IMR-90 (cell line): ENCODE data around the gene CLIC4. TPM values are rescaled to one million over a fixed set of nuclear protein-coding genes. Genes with fewer than 3 reads are reported as not detected.

ENCODE experiments used
- ATAC-seq: fragments of 200-7000 bp; cut with Tn5 transposase; 2 replicates; pipeline ENCODE4 v1.9.1; 2020; ENCODE audit warnings: low read depth, mild to moderate bottlenecking, moderate library complexity
- BruUV-seq: library from RNA; stranded (reverse); fragments of 400-500 nt; replicated peaks from 2 replicates; lab custom pipeline; 2021; lab: Mats Ljungman, UMichigan
- CTCF ChIA-PET: fragments of 300-600 bp; formaldehyde crosslinking; extraction: SDS; loops from one replicate; lab custom pipeline; 2021; ENCODE audit warnings: antibody characterized with exemption; lab: Yijun Ruan, JAX
- POLR2A ChIA-PET: fragments of 300-600 bp; sonication (Branson Sonifier 250); formaldehyde crosslinking; loops from one replicate; lab custom pipeline; 2022; ENCODE audit warnings: antibody characterized with exemption; ENCODE audit not compliant: unreplicated experiment; lab: Charles Lee
- DNase-seq: peaks from one replicate; pipeline ENCODE4 v3.0.0; 2013
- H2AFZ ChIP-seq: replicated peaks from 2 replicates; pipeline ENCODE3; 2013; ENCODE audit warnings: low read length, mild to moderate bottlenecking; ENCODE audit not compliant: poor library complexity
- H2AK5ac ChIP-seq: 2 replicates; pipeline ENCODE4 v1.6.1; 2013; ENCODE audit warnings: low read depth, low read length, inconsistent platforms
- H2AK9ac ChIP-seq: replicated peaks from 2 replicates; pipeline ENCODE3; 2013; ENCODE audit warnings: mild to moderate bottlenecking, low read depth, low read length, moderate library complexity; ENCODE audit not compliant: poor library complexity
- H2BK120ac ChIP-seq: 2 replicates; pipeline ENCODE4 v1.6.1; 2013; ENCODE audit warnings: low read depth, low read length, inconsistent platforms
- H2BK15ac ChIP-seq: 3 replicates; pipeline ENCODE4 v1.6.1; 2013; ENCODE audit warnings: low read depth, low read length, inconsistent platforms
- H2BK20ac ChIP-seq: 2 replicates; pipeline ENCODE4 v1.6.1; 2013; ENCODE audit warnings: low read depth, mild to moderate bottlenecking, inconsistent platforms, low read length, moderate library complexity
- H2BK5ac ChIP-seq: 2 replicates; pipeline ENCODE4 v1.6.1; 2013; ENCODE audit warnings: mild to moderate bottlenecking, low read depth, low read length, inconsistent platforms; ENCODE audit not compliant: poor library complexity, severe bottlenecking
- H3K14ac ChIP-seq: replicated peaks from 2 replicates; pipeline ENCODE4 v1.6.1; 2013; ENCODE audit warnings: low read depth, low read length, inconsistent platforms
- H3K18ac ChIP-seq: 2 replicates; pipeline ENCODE4 v1.6.1; 2013; ENCODE audit warnings: low read depth, low read length, control low read depth
- H3K23ac ChIP-seq: 2 replicates; pipeline ENCODE4 v1.6.1; 2013; ENCODE audit warnings: low read depth, low read length, inconsistent platforms
- H3K27ac ChIP-seq: 2 replicates; pipeline ENCODE4 v1.5.1; 2013; ENCODE audit warnings: mild to moderate bottlenecking, control low read depth, low read length; ENCODE audit not compliant: insufficient read depth
- H3K27me3 ChIP-seq: 2 replicates; pipeline ENCODE4 v1.6.1; 2013; ENCODE audit warnings: low read length; ENCODE audit not compliant: control insufficient read depth, insufficient read depth
- H3K36me3 ChIP-seq: 2 replicates; pipeline ENCODE4 v1.6.1; 2013; ENCODE audit warnings: low read length, mixed read lengths; ENCODE audit not compliant: control insufficient read depth, insufficient read depth
- H3K4ac ChIP-seq: 2 replicates; pipeline ENCODE4 v1.6.1; 2013; ENCODE audit warnings: low read depth, low read length, inconsistent platforms
- H3K4me1 ChIP-seq: 2 replicates; pipeline ENCODE4 v1.6.1; 2013; ENCODE audit warnings: low read length, mixed read lengths; ENCODE audit not compliant: control insufficient read depth, insufficient read depth
- H3K4me2 ChIP-seq: 2 replicates; pipeline ENCODE4 v1.6.1; 2013; ENCODE audit warnings: low read depth, mild to moderate bottlenecking, control low read depth, low read length, moderate library complexity
- H3K4me3 ChIP-seq: 2 replicates; pipeline ENCODE4 v1.5.1; 2013; ENCODE audit warnings: low read depth, mild to moderate bottlenecking, control low read depth, low read length, moderate library complexity; ENCODE audit not compliant: insufficient read depth
- H3K56ac ChIP-seq: 2 replicates; pipeline ENCODE4 v1.6.1; 2013; ENCODE audit warnings: low read length, inconsistent platforms; ENCODE audit not compliant: insufficient read depth; ENCODE audit errors: extremely low read depth
- H3K79me1 ChIP-seq, 2 experiments: 2 replicates each; pipeline ENCODE4 v1.6.1; 2013; ENCODE audit warnings: low read length in 2 of 2, inconsistent platforms in 1 of 2, low read depth in 1 of 2
- H3K9ac ChIP-seq: 2 replicates; pipeline ENCODE4 v1.6.1; 2013; ENCODE audit warnings: low read depth, low read length, control low read depth
- H3K9me1 ChIP-seq: 2 replicates; pipeline ENCODE4 v1.6.1; 2013; ENCODE audit warnings: low read length, inconsistent platforms; ENCODE audit not compliant: insufficient read depth
- H3K9me3 ChIP-seq: 2 replicates; pipeline ENCODE4 v1.6.1; 2013; ENCODE audit warnings: low read length; ENCODE audit not compliant: control insufficient read depth, insufficient read depth
- H4K20me1 ChIP-seq: 2 replicates; pipeline ENCODE4 v1.6.1; 2013; ENCODE audit warnings: low read length, inconsistent platforms; ENCODE audit not compliant: insufficient read depth
- H4K5ac ChIP-seq: 2 replicates; pipeline ENCODE4 v1.6.1; 2013; ENCODE audit warnings: mild to moderate bottlenecking, low read depth, low read length, control low read depth
- H4K8ac ChIP-seq, 2 experiments: 2 replicates each; pipeline ENCODE4 v1.6.1; 2013; ENCODE audit warnings: low read depth in 2 of 2, low read length in 2 of 2, control low read depth in 1 of 2, inconsistent platforms in 1 of 2
- H4K91ac ChIP-seq: 2 replicates; pipeline ENCODE4 v1.6.1; 2013; ENCODE audit warnings: low read depth, low read length, inconsistent platforms; ENCODE audit not compliant: insufficient read depth
- CEBPB ChIP-seq: IDR thresholded peaks from 2 replicates; pipeline ENCODE4 v1.6.1; 2012; ENCODE audit warnings: low read depth, low read length, improper control_type of control experiment
- CHD1 ChIP-seq: IDR thresholded peaks from 2 replicates; pipeline ENCODE4 v1.6.1; 2012; ENCODE audit warnings: low read depth, low read length, improper control_type of control experiment
- CTCF ChIP-seq: conservative IDR thresholded peaks from 2 replicates; pipeline ENCODE4 v1.5.1; 2012; ENCODE audit warnings: mild to moderate bottlenecking, low read depth, low read length, improper control_type of control experiment
- FOS ChIP-seq: fragments of 150-350 bp; IDR thresholded peaks from 2 replicates; pipeline ENCODE4 v1.6.1; 2016; ENCODE audit warnings: low read depth, low read length
- MAZ ChIP-seq: IDR thresholded peaks from 2 replicates; pipeline ENCODE4 v1.6.1; 2012; ENCODE audit warnings: low read depth, mild to moderate bottlenecking, low read length, improper control_type of control experiment, moderate library complexity, borderline replicate concordance
- NFE2L2 ChIP-seq: fragments of 150-350 bp; IDR thresholded peaks from 2 replicates; pipeline ENCODE4 v1.6.1; 2016; ENCODE audit warnings: low read depth, mild to moderate bottlenecking, low read length
- POLR2A ChIP-seq: IDR thresholded peaks from 2 replicates; pipeline ENCODE4 v1.6.1; 2012; ENCODE audit warnings: mild to moderate bottlenecking, low read depth, low read length
- RCOR1 ChIP-seq: IDR thresholded peaks from 2 replicates; pipeline ENCODE4 v1.6.1; 2012; ENCODE audit warnings: mild to moderate bottlenecking, low read length, improper control_type of control experiment; ENCODE audit not compliant: insufficient replicate concordance
- SMC3 ChIP-seq: fragments of 150-350 bp; IDR thresholded peaks from 2 replicates; pipeline ENCODE4 v1.6.1; 2016; ENCODE audit warnings: low read depth, mild to moderate bottlenecking, antibody characterized with exemption, low read length, moderate library complexity
- WGBS, 2 experiments: methylation state at CpG; one replicate each; pipeline versions ENCODE4 v1.1.5 to v1.1.7; 2013; ENCODE audit warnings: missing lambda C conversion rate in 2 of 2; ENCODE audit not compliant: insufficient read length in 1 of 2; ENCODE audit errors: extremely low coverage in 2 of 2; 5-methylcytosine and 5-hydroxymethylcytosine counted together
- dilution Hi-C: fragments of 300-500 bp; cut with HindIII; formaldehyde crosslinking; loops from one replicate; pipeline ENCODE4 v1.14.3; 2018; ENCODE audit warnings: low sequenced_read_pairs; ENCODE audit not compliant: unreplicated experiment
- in situ Hi-C: fragments of 300-500 bp; cut with MboI; formaldehyde crosslinking; loops from 3 replicates; pipeline ENCODE4 v1.14.3; 2019; ENCODE audit warnings: low sequenced_read_pairs, inconsistent platforms, mixed read lengths
- intact Hi-C: fragments of 100-400 bp; cut with micrococcal nuclease; formaldehyde crosslinking; loops from 2 replicates; pipeline ENCODE4 v1.10.0; 2022
- polyA plus RNA-seq, 3 experiments: library from polyadenylated mRNA; depleted of rRNA; stranded (reverse); fragments of >200 nt; gene quantifications; 2 replicates each; pipeline ENCODE4 v1.2.3, GENCODE V29; 2012; ENCODE audit warnings: low replicate concordance in 1 of 3
- total RNA-seq: library from RNA; depleted of rRNA; stranded (reverse); fragments of >200 nt; gene quantifications from 2 replicates; pipeline ENCODE4 v1.2.3, GENCODE V29; 2012

The CLIC4 gene
- total and polyA plus RNA-seq, 2 of the 4 experiments (the other 2 are of a cell fraction) = 242 to 392 TPM

- TF ChIP-seq CHD1 (no peak), SMC3 (no peak), CTCF (no peak), CEBPB (no peak), FOS (no peak), MAZ (no peak), NFE2L2 (no peak), RCOR1 (no peak), POLR2A (no peak)
These were observed 7.7 kb upstream of the CLIC4 start for GRCh38 chr1:24737368-24738117.

More at GRCh38 chr1:24737368-24738117, 7.7 kb upstream of the CLIC4 start:
- no peak overlapping the region for H3K56ac ChIP-seq
- peak overlapping the region; percentile 27; the same call in 1 of the 2 replicates for H2BK20ac ChIP-seq
- no peaks in the 10 kb centered on the region for H3K36me3 ChIP-seq
- no peaks in the 10 kb centered on the region for H3K9me3 ChIP-seq
- in situ Hi-C loops = loop anchor here (5.0 kb wide), 1 partner anchor 45 kb away; no protein-coding TSS in a partner anchor
- H3K27ac ChIP-seq = no peak overlapping the region
- 0 out of 2 replicates have a peak overlapping the region, but pooled peaks have one; percentile 3 for H2AK5ac ChIP-seq
- no peaks in the 10 kb centered on the region for H4K20me1 ChIP-seq
- H2BK5ac ChIP-seq = peak overlapping the region; percentile 40
- intact Hi-C loops = no loop called here
- no peak overlapping the region for H2AFZ ChIP-seq
- H2BK120ac ChIP-seq = no peak overlapping the region; the same call in 1 of the 2 replicates
- peaks cover 17% of the 10 kb centered on the region for H3K9me1 ChIP-seq
- BruUV-seq = no TSS peak
- H3K4me2 ChIP-seq = no peak overlapping the region
- dilution Hi-C loops = no loop called here
- ATAC-seq = no peak
- no CpG with 5 or more reads among the region's 6 CpGs for WGBS, 2 experiments
- no peak overlapping the region for H3K14ac ChIP-seq
- peaks cover 18% of the 10 kb centered on the region for H3K4me1 ChIP-seq
- no peak overlapping the region for H3K9ac ChIP-seq
- no peak overlapping the region for H3K4me3 ChIP-seq
- peak overlapping the region; percentile 19; the same call in 1 of the 2 replicates for H3K4ac ChIP-seq
- no peak for DNase-seq
- no peak overlapping the region for H2AK9ac ChIP-seq
- POLR2A ChIA-PET = no interaction called here
- H3K79me1 ChIP-seq = peaks cover 0 to 14% of the 10 kb centered on the region in 2 experiments; a peak in 2 of 4 replicates
- 0 out of 3 replicates have a peak overlapping the region, but pooled peaks have one; percentile 57 for H2BK15ac ChIP-seq
- no peak overlapping the region for H4K5ac ChIP-seq
- H3K18ac ChIP-seq = no peak overlapping the region
- no peak overlapping the region for H3K23ac ChIP-seq
- H3K27me3 ChIP-seq = no peaks in the 10 kb centered on the region
- H4K8ac ChIP-seq = 0 out of 4 replicates have a peak overlapping the region, but pooled peaks of 1 of the 2 experiments have one; percentile 5
- CTCF ChIA-PET = no interaction called here
- no peak overlapping the region; the same call in 1 of the 2 replicates for H4K91ac ChIP-seq
